Testis (tissue), 2 donors: ENCODE results near the gene STARD5.

ENCODE experiments used
- CTCF ChIP-seq, 3 experiments: fragments of 450-650 bp in 2 of 3; fragments of 200-600 bp in 1 of 3; sonication (generic) in 1 of 3; IDR thresholded peaks; one replicate each; pipeline ENCODE4 v1.5.1; 2016 to 2019; ENCODE audit warnings: antibody characterized with exemption in 3 of 3, mild to moderate bottlenecking in 2 of 3, moderate library complexity in 1 of 3
- POLR2A ChIP-seq: fragments of 450-650 bp; IDR thresholded peaks from one replicate; pipeline ENCODE4 v1.6.1; 2017; ENCODE audit warnings: antibody characterized with exemption, mild to moderate bottlenecking, moderate library complexity

DNA sequence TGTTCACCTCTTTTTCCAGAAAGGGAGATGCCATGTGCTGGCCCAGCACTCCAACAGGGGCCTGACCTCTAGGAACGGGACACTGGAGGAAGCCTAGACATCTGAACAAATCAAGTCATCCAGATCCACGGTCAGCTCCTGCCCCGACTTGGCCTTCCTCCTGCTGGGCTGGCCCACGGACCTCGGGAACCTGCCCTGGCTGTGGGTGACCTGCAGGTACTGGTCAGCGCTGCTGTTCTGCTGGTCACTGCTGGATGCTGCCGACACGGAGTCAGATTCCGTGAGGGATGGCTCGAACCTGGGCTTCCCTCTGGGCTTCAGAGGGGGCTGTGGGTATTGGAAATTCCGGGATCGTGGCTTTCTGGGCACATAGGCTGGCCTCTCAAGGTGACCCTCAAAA is 8.4 kb upstream of the STARD5 start:
- TF ChIP-seq CTCF (IDR thresholded peaks at IDR 0.05) (no peak), POLR2A (no peak)
